Activated naive CD4-positive, alpha-beta T cell treated with anti-CD3 and anti-CD28 coated beads, Interleukin-2, amount 50 U/mL, for 72 hours (primary cell): ENCODE results near the gene TMEFF2. TPM values are rescaled to one million over a fixed set of nuclear protein-coding genes. Genes with fewer than 3 reads are reported as not detected.

Source experiments
- ATAC-seq, 2 donors: fragments of 150-1000 bp; cut with Tn5 transposase; 2 replicates each; pipeline ENCODE4 v1.10.0; 2021; ENCODE audit warnings: mild to moderate bottlenecking in 2 of 2, moderate library complexity in 2 of 2
- DNase-seq, 2 donors: peaks; one replicate each; pipeline ENCODE4 v3.0.0; 2021 to 2022; ENCODE audit warnings: low spot score in 2 of 2
- H3K27ac Mint-ChIP-seq, 2 donors: one replicate each; pipeline ENCODE4 v1.8.0; 2022; ENCODE audit warnings: mild to moderate bottlenecking in 2 of 2, mixed read lengths in 2 of 2
- H3K36me3 Mint-ChIP-seq, 2 donors: one replicate each; pipeline ENCODE4 v1.8.0; 2022; ENCODE audit warnings: mixed read lengths in 2 of 2
- H3K9me3 Mint-ChIP-seq, 2 donors: one replicate each; pipeline ENCODE4 v1.8.0; 2022; ENCODE audit warnings: mixed read lengths in 2 of 2
- total RNA-seq, 2 donors: library from RNA; stranded (reverse); gene quantifications; one replicate each; pipeline ENCODE4 v1.2.3, GENCODE V29; 2022

Gene TMEFF2
- total RNA-seq, 2 donors from 2014 or later, result not detected

DNA sequence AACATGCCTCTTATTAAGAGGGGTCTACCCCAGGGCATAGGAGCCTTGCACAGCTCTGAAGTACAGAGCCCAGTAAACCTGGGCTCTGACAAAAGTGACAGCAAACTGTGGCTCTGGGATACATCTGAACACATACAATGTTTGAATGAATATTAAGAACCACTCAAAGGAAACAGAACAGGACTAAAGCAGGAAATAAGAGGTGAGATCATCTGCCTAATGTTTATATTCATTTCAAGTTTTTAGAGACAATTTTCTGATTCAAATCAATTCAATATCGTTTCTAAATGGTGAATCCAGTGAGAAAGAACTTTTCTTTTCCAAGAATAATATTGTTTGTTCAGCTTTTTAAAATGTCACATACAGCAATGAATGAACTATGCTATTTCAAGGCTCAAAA, 211.1 kb downstream of the TMEFF2 start:
- no peak for DNase-seq
- Mint-ChIP-seq H3K27ac (no peak overlapping the region), H3K9me3 (no peaks in the 10 kb centered on the region), H3K36me3 (no peaks in the 10 kb centered on the region)
- ATAC-seq, result no peak

GRCh38 chr2:191983186-191983585, 211.5 kb downstream of the TMEFF2 start:
- ATAC-seq, result no peak
- Mint-ChIP-seq H3K9me3 (no peaks in the 10 kb centered on the region), H3K36me3 (no peaks in the 10 kb centered on the region), H3K27ac (no peak overlapping the region)
- no peak for DNase-seq

DNA sequence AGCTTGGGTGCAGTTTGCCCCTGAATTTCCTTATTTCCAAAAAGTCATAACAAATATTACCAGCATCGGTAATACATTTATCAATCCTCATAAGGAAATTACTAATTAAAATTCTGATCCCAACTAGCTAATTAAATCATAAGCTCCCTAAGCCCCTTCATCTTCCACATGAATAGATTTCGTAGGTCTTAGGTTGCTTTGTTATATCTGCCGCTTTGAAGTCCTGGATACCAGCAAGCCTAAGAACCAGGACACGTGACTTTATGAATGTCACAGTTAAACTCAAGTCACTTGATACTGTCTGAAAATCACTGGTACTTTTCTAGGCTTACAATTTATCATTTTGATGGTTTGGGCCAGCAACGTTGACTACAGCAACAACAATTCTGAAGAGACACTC, 213.0 kb downstream of the TMEFF2 start:
- no peaks in the 10 kb centered on the region for H3K9me3 Mint-ChIP-seq
- no peak overlapping the region for H3K27ac Mint-ChIP-seq
- DNase-seq (no peak), ATAC-seq (no peak)
- H3K36me3 Mint-ChIP-seq, result no peaks in the 10 kb centered on the region

DNA sequence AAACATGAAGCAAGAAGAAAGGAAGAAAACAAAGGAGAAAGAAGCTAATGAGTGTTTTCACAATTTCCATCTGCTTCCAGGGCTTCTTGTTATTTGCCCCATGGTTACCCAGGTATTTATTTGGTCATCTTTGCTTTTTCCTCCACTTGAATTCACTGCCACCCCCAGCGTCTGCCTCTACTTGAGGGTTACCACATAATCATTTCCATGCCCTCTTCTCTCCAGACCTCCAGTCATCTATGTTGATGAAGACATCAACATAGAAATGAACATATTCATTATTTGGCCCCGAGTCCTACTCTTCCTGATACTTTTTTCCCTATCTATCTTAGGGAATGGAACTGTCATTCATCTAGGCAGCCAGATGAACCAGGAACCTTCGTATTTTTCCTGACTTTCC, 214.2 kb downstream of the TMEFF2 start:
- Mint-ChIP-seq H3K27ac (no peak overlapping the region), H3K9me3 (no peaks in the 10 kb centered on the region), H3K36me3 (no peaks in the 10 kb centered on the region)
- ATAC-seq (no peak), DNase-seq (no peak)

- ATAC-seq, result no peak
- Mint-ChIP-seq H3K36me3 (no peaks in the 10 kb centered on the region), H3K9me3 (no peaks in the 10 kb centered on the region), H3K27ac (no peak overlapping the region)
- DNase-seq, result no peak
Measured at GRCh38 chr2:191979221-191979730, 215.5 kb downstream of the TMEFF2 start.

DNA sequence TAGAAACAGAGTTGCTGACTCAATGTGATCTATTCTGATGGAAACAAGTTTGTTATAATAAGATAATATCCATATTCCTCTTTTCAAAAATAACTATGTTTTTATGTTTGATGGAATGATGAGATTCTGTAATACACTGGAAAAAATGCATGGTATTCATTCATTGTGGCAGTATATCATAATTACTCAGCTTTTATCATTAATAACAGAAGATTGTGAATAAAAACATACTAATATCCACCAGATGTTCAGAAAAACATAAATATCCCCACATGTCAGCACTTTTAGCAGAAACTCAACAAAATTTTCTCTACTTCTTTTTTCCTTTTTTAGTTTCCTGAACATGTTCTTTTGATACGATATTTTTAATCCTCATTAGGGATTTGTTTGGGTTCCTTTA, 217.0 kb downstream of the TMEFF2 start:
- Mint-ChIP-seq H3K27ac (no peak overlapping the region), H3K9me3 (no peaks in the 10 kb centered on the region), H3K36me3 (no peaks in the 10 kb centered on the region)
- ATAC-seq, result no peak
- no peak for DNase-seq

DNA sequence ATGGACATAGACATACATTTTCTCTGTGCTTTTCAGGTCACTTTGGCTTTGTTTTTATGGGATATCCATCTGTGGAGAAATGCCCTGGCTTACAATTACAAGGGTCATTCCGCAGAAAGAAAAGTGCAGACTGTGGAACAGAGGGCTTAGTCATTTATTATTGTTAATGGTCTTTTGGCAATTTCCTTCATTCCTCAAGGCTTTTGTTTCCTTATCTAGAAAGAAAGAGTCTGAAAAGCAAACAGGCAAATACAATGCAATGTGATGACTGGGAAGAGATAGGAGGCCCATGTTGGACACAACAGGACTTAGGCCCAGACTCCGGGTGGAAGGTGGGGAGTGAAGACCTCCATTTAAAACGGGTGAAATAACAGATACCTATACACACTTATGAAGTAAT, 218.3 kb downstream of the TMEFF2 start:
- DNase-seq (no peak), ATAC-seq (no peak)
- Mint-ChIP-seq H3K27ac (no peak overlapping the region), H3K9me3 (no peaks in the 10 kb centered on the region), H3K36me3 (no peaks in the 10 kb centered on the region)

GRCh38 chr2:191974676-191975075, 220.1 kb downstream of the TMEFF2 start:
- Mint-ChIP-seq H3K9me3 (no peaks in the 10 kb centered on the region), H3K36me3 (no peaks in the 10 kb centered on the region), H3K27ac (no peak overlapping the region)
- ATAC-seq (no peak), DNase-seq (no peak)

- DNase-seq, result no peak
- Mint-ChIP-seq H3K9me3 (no peaks in the 10 kb centered on the region), H3K27ac (no peak overlapping the region), H3K36me3 (no peaks in the 10 kb centered on the region)
- no peak for ATAC-seq
Measured at GRCh38 chr2:191970867-191971266, 223.9 kb downstream of the TMEFF2 start.

DNA sequence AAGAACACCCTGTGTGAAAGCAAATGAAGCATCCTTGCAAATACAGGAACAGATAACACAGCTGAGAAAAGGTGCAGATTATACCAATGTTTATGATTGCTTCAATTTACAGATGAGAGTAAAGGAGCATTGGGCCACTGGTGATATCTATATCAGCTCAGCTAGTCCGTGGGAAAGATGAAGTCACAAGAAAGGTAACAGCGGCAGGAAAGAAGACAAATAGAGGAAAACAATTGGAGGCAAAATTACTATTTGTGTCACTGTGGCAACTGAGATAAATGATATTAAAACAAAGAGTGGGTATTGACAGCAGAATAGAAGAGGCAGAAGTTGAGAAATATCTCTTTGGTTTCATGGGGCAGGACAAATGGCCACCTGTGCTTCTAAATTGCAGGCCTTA, 226.6 kb downstream of the TMEFF2 start:
- ATAC-seq (no peak), DNase-seq (no peak)
- no peak overlapping the region for H3K27ac Mint-ChIP-seq
- no peaks in the 10 kb centered on the region for H3K36me3 Mint-ChIP-seq
- H3K9me3 Mint-ChIP-seq, result no peaks in the 10 kb centered on the region

GRCh38 chr2:191965733-191966132, 229.0 kb downstream of the TMEFF2 start:
- DNase-seq, result no peak
- no peaks in the 10 kb centered on the region for H3K36me3 Mint-ChIP-seq
- no peaks in the 10 kb centered on the region for H3K9me3 Mint-ChIP-seq
- ATAC-seq, result no peak
- no peak overlapping the region for H3K27ac Mint-ChIP-seq

GRCh38 chr2:191961556-191961955, 233.2 kb downstream of the TMEFF2 start:
- no peak for DNase-seq
- Mint-ChIP-seq H3K36me3 (no peaks in the 10 kb centered on the region), H3K27ac (no peak overlapping the region), H3K9me3 (no peaks in the 10 kb centered on the region)
- no peak for ATAC-seq

DNA sequence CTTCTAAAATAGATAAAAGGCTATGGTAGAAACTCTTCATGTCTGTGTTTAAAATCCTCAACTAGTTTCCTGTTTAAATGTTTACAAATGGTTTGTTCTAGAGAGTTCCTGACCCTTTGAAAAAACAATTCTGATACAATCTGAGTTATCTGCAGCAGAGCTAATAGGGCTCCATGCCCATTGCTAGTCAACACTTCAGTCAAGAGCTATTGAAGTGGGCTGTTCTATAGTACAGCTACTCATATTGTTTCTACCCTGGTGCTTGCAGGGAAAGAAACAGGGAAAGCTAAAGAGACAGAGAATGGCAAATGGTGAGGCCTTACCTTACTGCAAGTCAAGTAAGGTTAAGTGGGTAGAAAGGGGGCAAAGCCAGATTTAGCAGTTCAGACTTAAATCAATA, 235.5 kb downstream of the TMEFF2 start:
- H3K36me3 Mint-ChIP-seq, result no peaks in the 10 kb centered on the region
- no peak for ATAC-seq
- no peak for DNase-seq
- no peaks in the 10 kb centered on the region for H3K9me3 Mint-ChIP-seq
- no peak overlapping the region for H3K27ac Mint-ChIP-seq

DNA sequence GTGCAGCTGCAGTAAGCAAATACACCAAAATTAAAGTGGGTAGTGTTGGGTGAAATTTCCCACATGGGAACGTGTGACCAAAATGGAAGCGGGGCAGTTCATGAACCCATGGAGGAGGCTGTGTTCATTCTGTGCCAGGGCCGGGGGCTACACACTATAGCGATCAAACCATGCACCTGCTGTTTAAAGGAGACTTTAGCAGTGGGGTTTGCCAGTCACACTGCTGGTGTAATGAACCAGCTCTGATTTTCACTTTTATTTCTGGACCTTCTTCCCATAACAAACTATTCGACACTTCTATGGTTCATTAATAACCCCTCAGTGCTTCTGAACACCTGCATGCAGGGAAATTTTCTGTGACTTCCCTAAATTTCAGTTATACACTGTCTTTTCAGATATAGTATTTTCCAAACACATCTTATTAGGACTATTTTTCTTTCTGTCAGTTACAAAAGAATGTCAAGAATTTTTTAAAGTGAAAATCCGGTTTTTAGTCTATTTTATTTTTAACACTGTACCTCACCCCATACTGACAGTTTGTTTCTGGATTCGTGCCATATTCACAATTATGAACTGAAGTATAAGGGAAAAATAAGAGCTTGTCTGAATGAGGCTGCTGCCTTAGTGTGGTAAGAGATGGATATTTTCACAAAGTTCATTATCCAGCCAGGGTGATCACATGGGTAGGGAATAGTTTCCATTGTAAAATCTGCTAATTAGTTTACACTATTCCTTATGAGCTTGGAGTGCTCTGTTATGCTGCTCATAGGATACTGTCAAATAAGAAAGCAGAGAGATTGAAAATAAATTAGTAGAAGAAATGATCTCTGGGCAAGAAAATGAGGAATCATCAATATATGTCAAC, 236.5 kb downstream of the TMEFF2 start:
- Mint-ChIP-seq H3K27ac (no peak overlapping the region), H3K36me3 (no peaks in the 10 kb centered on the region), H3K9me3 (no peaks in the 10 kb centered on the region)
- no peak for ATAC-seq
- no peak for DNase-seq

DNA sequence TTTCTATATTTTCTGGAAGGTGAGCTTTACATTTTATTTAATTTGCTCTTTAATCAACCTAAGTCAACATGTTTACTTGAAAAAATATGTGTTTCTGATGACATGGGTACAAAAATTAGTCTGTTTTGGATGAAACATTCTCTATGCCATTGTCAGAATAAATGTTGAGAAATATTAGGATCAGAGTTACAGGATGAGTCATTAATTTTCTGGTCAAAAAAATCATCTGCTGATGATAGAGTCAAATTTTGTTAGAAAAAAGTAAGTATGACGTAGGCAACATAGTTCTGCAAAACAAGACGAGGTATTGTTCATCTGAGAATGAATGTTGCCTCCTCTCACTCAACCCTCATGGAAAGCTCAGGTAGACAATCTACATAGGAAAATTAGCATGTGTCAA, 240.3 kb downstream of the TMEFF2 start:
- ATAC-seq (no peak), DNase-seq (no peak)
- no peak overlapping the region for H3K27ac Mint-ChIP-seq
- H3K9me3 Mint-ChIP-seq, result no peaks in the 10 kb centered on the region
- H3K36me3 Mint-ChIP-seq, result no peaks in the 10 kb centered on the region

DNA sequence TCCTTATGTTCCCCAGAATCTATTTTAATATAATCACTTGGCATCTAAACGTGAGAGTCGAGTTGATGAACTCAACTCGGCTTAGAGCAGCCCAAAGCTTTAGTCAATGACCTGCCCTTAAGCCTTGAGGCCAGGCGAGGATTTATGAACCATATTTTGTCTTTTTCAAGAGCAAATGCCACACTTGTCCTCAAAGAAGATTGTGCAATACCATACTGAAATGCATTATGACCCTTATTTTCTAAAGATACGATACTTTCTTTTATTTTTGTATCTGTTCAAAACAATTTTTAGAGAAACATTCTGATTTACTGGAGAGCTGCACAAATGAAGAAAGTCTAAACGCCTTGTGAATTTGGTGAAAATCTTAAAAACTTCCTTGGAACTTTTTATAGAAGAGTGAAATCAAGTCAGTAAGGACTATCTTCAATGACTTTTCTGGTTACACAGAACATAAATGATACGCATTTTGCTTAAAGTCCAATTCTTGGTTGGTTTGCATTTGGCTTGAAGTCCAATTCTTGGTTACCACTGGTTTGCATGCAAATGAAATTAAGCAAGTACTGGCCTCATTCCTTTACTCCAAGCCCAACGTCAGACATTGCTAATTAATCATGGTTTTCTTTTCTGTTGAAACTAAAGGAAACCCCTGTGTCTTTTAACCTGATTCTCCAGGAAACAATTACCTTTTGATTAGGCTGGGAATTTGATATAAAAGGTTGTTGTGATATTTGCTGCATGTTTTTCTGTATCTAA, 242.0 kb downstream of the TMEFF2 start:
- DNase-seq (no peak), ATAC-seq (no peak)
- no peaks in the 10 kb centered on the region for H3K9me3 Mint-ChIP-seq
- no peaks in the 10 kb centered on the region for H3K36me3 Mint-ChIP-seq
- H3K27ac Mint-ChIP-seq, result no peak overlapping the region

DNA sequence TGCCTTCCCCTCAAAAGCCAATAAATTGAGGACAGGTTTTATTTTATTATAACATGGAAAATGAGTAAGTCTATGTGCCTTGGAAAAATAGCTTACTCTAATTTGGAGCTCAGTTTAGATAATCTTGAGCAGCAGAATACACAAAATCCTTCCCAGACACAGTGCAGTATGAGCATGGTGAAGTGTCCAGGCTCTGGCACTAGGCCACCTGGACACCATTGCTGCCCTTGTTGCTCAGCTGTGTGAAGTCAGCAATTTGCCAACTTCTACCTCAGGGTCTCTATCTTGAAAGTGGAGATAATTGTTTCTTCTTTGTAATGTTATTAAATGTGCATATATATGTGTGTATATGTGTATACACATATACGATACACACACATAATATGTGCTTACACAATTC, 242.9 kb downstream of the TMEFF2 start:
- no peaks in the 10 kb centered on the region for H3K36me3 Mint-ChIP-seq
- ATAC-seq (no peak), DNase-seq (no peak)
- no peaks in the 10 kb centered on the region for H3K9me3 Mint-ChIP-seq
- H3K27ac Mint-ChIP-seq, result no peak overlapping the region

DNA sequence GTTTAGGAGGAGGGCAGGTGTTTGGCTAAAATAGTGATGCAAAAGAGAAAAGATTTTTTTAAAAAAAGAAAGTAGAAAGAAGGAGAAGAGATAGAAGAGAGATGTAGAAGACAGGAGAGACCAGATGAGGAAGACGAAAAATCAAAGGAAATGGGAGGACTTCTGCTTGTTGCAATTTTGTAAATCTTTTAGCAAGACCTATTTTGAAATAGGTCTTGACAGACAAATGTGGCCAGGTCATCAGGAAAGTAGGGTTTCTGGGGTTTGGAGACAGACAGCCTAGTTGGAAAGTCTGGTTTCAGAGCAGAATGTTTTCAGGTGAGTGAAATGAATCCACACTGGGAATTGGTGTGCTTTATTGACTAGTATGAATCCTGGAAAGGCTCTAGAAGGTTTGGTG, 243.4 kb downstream of the TMEFF2 start:
- DNase-seq, result no peak
- H3K9me3 Mint-ChIP-seq, result no peaks in the 10 kb centered on the region
- no peak overlapping the region for H3K27ac Mint-ChIP-seq
- ATAC-seq, result no peak
- no peaks in the 10 kb centered on the region for H3K36me3 Mint-ChIP-seq
